Prostate gland (tissue), 2 donors: ENCODE data around the gene CHST11. TPM values are rescaled to one million over a fixed set of nuclear protein-coding genes. Genes with fewer than 3 reads are reported as not detected.

Experiments used
- DNase-seq: peaks from one replicate; pipeline ENCODE4 v3.0.0-alpha.2; 2019; ENCODE audit warnings: low spot score
- H3K27ac ChIP-seq, 2 donors: fragments of 200-600 bp; sonication (generic); 2 replicates each; pipeline ENCODE4 v1.5.1; 2017 to 2019
- H3K27me3 ChIP-seq: fragments of 200-600 bp; sonication (generic); replicated peaks from 2 replicates; pipeline ENCODE4 v1.5.1; 2019; ENCODE audit not compliant: insufficient read depth
- H3K36me3 ChIP-seq, 2 donors: fragments of 200-600 bp; sonication (generic); 1 replicate in 1 of 2; 2 replicates in 1 of 2; pipeline versions ENCODE4 v1.5.1 to v1.8.1; 2017 to 2019
- H3K4me1 ChIP-seq: fragments of 200-600 bp; sonication (generic); replicated peaks from 2 replicates; pipeline ENCODE4 v1.5.1; 2019
- H3K4me3 ChIP-seq, 2 donors: fragments of 200-600 bp; sonication (generic); 2 replicates each; pipeline ENCODE4 v1.5.1; 2017 to 2019
- H3K9me3 ChIP-seq: fragments of 200-600 bp; sonication (generic); 2 replicates; pipeline ENCODE4 v1.5.1; 2017
- CTCF ChIP-seq, 4 experiments: fragments of 200-600 bp in 2 of 4; fragments of 450-650 bp in 2 of 4; sonication (generic) in 2 of 4; IDR thresholded peaks; 1 replicate in 3 of 4; 2 replicates in 1 of 4; pipeline ENCODE4 v1.5.1; 2016 to 2019; ENCODE audit warnings: antibody characterized with exemption in 4 of 4, mild to moderate bottlenecking in 2 of 4, moderate library complexity in 2 of 4
- POLR2A ChIP-seq: fragments of 450-650 bp; IDR thresholded peaks from one replicate; pipeline ENCODE4 v1.6.1; 2016; ENCODE audit warnings: antibody characterized with exemption, mild to moderate bottlenecking
- POLR2AphosphoS5 ChIP-seq: sonication (generic); formaldehyde crosslinking; IDR thresholded peaks from one replicate; pipeline ENCODE4 v1.6.1; 2017; ENCODE audit warnings: antibody characterized with exemption
- WGBS: methylation state at CpG from one replicate; pipeline ENCODE4 v1.1.5; 2018; 5-methylcytosine and 5-hydroxymethylcytosine counted together
- intact Hi-C: fragments of 100-400 bp; cut with DNase I; formaldehyde crosslinking; loops from one replicate; pipeline ENCODE4 v1.14.2; 2022
- total RNA-seq, 2 donors: library from RNA; depleted of rRNA; stranded (reverse); fragments of >200 nt; gene quantifications; one replicate each; pipeline ENCODE4 v1.1.0, GENCODE V29; 2016

CHST11 gene
- total RNA-seq, 2 donors from 2014 or later, result 10.4 to 25.4 TPM

DNA sequence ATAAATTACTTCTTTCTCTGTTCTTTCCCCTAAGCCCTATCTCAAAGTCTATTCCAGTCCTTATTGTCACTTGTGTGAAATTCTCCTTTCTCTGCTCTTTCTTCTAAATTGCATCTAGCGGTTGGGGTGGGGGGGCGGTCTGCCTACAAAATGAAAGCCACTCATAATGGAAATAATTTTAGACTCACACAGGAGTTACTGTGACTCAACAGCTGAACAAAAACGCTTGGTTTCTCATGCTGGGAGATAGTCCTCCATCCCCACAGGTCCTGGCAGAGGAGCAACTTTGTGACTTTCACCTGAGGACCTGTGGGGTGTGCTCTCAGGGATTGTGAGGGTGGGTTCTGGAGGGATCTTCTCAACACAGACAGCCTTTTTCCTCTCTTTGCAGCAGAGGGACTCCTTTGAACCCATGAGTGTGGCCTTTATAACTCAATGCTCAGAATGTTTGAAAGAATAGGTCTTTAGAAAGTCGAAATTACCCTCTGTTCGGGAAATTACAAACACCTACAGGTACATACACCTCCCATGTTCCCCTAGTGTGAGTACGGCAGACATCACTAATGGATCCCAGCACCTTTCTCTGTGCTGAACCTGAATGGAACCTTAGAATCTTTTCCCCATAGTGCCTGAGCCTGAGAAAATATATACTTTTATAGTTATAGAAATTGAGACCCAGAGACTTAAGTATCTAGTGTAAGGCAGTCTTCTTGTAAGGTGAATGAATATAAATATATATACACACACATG, 109.7 kb downstream of the CHST11 start:
- WGBS, result 90% methylated on average over 6 of the region's 6 CpGs
- Histone ChIP-seq H3K4me1 (no peaks in the 10 kb centered on the region), H3K9me3 (no peaks in the 10 kb centered on the region), H3K4me3 (no peak overlapping the region), H3K27ac (no peak overlapping the region), H3K36me3 (no peaks in the 10 kb centered on the region), H3K27me3 (no peaks in the 10 kb centered on the region)
- no peak for DNase-seq
- intact Hi-C loops, result no loop called here
- TF ChIP-seq POLR2A (no peak), CTCF (IDR thresholded peaks at IDR 0.05) (no peak), POLR2AphosphoS5 (no peak)

- 96% methylated on average over 5 of the region's 5 CpGs for WGBS
- intact Hi-C loops, result no loop called here
- TF ChIP-seq CTCF (IDR thresholded peaks at IDR 0.05) (no peak), POLR2A (no peak), POLR2AphosphoS5 (no peak)
- H3K27ac ChIP-seq, result no peak overlapping the region
- no peaks in the 10 kb centered on the region for H3K9me3 ChIP-seq
- H3K36me3 ChIP-seq, result no peaks in the 10 kb centered on the region
- H3K4me3 ChIP-seq, result no peak overlapping the region
- no peaks in the 10 kb centered on the region for H3K27me3 ChIP-seq
- no peaks in the 10 kb centered on the region for H3K4me1 ChIP-seq
- no peak for DNase-seq
These were observed 111.2 kb downstream of the CHST11 start for GRCh38 chr12:104567832-104568486.

DNA sequence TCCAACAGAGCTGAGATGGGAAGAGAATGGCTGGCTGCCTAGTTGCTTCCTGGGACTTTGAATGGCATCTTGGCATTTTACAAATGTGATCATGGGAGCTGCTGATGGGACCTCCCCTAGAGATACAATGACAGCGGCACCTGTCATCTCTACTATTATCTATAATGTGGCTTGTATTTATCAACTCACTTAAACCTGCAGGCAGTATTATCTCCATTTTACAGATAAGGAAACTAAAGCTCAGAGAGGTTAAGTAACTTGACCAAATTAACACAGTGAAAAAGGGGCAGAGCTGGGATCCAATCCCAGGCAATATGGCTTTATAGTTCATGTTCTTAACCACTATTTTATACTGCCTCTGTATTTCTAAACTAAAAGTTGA, 111.7 kb downstream of the CHST11 start:
- WGBS, result 96% methylated on average over 1 of the region's 1 CpG
- no peak overlapping the region for H3K27ac ChIP-seq

GRCh38 chr12:104568935-104569334, 112.2 kb downstream of the CHST11 start:
- intact Hi-C loops, result no loop called here
- no peak for DNase-seq
- no peak overlapping the region for H3K4me3 ChIP-seq
- no peak overlapping the region for H3K27ac ChIP-seq
- TF ChIP-seq POLR2A, result no peak
- no peak for TF ChIP-seq POLR2AphosphoS5
- no peak for TF ChIP-seq CTCF (IDR thresholded peaks at IDR 0.05)
- H3K36me3 ChIP-seq, result no peaks in the 10 kb centered on the region
- 90% methylated on average over 4 of the region's 4 CpGs for WGBS
- H3K9me3 ChIP-seq, result no peaks in the 10 kb centered on the region
- no peaks in the 10 kb centered on the region for H3K27me3 ChIP-seq
- H3K4me1 ChIP-seq, result no peaks in the 10 kb centered on the region

More for the DNA sequence above, 111.7 kb downstream of the CHST11 start:
- intact Hi-C loops, result no loop called here
- Histone ChIP-seq H3K4me1 (no peaks in the 10 kb centered on the region), H3K36me3 (no peaks in the 10 kb centered on the region), H3K9me3 (no peaks in the 10 kb centered on the region), H3K4me3 (no peak overlapping the region), H3K27me3 (no peaks in the 10 kb centered on the region)
- DNase-seq, result no peak
- no peak for TF ChIP-seq CTCF (IDR thresholded peaks at IDR 0.05)
- no peak for TF ChIP-seq POLR2AphosphoS5
- TF ChIP-seq POLR2A, result no peak
